Measurements from ENCODE around the gene ZBTB42.

The ZBTB42 gene

GRCh38 chr14:104786726-104787675 is 13.9 kb upstream of the ZBTB42 start:
- no peak for TF ChIP-seq CTCF (IDR thresholded peaks at IDR 0.05)

- TF ChIP-seq CTCF (IDR thresholded peaks at IDR 0.05) = no peak
Measured at GRCh38 chr14:104787736-104788135, 13.2 kb upstream of the ZBTB42 start.

DNA sequence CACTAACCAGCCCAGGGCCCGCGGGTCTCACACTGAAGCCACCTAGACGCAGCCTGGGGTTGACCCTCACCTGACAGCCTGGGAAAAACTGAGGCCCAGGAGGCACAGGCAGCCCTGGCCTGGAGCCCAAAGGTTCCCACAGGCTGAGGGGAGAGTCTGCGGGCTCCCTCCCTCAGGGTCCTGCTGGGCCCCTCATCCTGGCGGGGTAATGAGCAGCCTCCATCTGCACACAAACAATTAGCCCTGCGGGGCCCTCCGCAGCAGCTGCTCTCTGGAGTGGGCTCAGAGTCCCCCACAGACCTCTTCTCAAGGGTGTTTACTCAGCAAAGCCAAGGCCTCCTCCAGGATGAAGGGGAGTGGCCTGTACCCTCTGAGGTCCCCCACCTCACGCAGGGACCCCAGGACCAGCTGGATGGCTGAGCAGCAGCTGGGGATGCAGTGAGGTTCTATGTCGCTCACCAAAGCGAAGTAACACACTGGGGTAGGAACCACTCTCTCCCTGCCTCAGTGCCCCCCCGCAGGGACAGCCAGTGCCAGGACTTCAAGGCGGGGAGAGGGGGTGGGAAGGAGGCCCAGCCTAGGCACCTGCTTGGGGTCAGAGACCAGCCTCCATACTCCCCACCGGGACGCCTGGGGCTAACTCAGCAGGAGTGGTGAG is 12.6 kb upstream of the ZBTB42 start:
- TF ChIP-seq CTCF (IDR thresholded peaks at IDR 0.05) = no peak

DNA sequence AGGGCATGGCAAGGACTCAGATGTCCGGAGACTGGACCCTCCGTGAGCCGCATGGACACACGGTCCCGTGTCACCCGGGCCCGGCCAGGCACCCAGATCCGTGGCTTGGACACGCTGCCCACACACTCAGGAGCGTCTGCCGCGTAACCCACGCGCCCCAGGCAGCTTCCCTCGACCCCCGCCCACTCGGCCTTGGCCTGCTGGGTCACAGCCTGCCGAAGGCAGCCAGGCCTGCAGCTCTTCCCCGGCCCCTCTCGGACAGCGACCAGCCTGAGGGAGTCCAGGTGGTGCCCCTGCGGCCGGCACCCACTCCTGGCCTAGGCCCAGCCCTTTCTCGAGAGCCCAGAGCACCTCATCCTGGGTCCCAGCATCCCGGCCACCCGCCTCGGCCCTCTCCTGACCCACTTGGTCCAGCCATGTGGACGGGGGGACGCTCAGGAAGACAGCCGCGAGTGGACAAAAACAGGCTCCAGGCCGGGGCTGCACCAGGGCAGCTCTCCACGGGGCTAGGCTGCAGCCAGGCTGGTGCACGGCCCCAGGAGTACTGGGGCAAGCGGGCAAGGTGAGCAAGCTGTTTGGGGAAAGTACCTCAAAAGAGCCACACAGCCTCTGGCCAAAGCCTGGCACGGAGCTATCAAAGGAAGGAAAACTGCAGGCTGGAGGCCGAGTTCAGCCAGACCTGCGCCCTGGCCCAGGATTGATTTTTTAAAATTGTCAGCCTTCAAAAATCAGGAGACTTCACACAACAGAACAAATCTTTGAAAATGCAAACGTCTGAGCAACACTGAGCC is 11.8 kb upstream of the ZBTB42 start:
- TF ChIP-seq CTCF (IDR thresholded peaks at IDR 0.05) = no peak

DNA sequence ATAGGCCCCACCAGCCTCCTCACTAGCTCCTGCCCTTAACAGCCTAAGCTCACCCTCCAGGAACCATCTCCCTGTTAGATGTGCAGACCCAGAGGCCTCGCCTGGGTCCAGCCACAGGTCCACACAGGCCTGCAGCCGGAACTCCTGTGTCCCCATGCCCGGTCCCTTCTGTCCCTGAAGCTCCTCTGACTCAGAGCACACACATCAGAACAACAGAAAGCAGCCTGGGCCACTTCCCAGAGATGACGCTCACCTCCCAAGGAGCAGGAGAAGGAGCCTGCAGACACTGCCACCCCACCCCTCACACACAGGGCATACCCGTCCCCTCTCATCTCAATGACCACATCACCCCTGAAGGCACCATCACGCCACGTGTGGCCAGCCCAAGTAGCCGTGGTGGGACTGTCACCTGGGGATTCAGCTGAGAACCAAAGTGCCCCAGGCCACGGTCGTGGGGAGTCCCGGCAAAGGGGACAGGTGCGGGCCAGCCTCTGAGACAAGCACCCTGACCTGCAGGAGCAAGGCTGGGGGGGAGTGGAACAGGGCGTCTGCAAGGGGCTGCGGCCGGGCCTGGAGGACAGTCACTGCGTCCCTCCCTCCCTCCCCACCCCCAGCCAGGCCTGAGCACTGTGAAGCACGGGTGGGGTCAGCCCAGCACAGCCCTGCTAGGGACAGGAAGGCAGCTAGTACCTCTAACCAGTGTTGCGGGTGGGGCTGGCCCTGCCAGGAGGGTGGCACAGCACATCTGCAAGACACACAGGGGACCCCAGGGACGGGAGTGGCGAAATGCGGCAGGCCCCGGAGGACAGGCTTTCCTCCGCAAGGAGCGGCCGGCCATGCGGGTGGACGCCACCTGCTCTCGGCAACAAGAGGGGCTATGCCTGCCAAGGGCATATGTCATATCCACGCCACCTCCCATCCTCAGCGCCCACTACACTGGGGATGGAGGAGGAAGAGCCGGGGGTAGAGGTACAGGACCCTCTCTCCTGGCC is 10.9 kb upstream of the ZBTB42 start:
- TF ChIP-seq CTCF (IDR thresholded peaks at IDR 0.05) = no peak

- no peak for TF ChIP-seq CTCF (IDR thresholded peaks at IDR 0.05)
Measured at GRCh38 chr14:104791425-104791824, 9.5 kb upstream of the ZBTB42 start.

Data from LNCAP (cell line).